ENCODE results near the gene ABCG4. TPM values are rescaled to one million over a fixed set of nuclear protein-coding genes. Genes with fewer than 3 reads are reported as not detected.

The ABCG4 gene
- total and polyA plus RNA-seq, 2 experiments from 2014 or later, result 0.58 to 1.0 TPM

- TF ChIP-seq, protein P1, sequence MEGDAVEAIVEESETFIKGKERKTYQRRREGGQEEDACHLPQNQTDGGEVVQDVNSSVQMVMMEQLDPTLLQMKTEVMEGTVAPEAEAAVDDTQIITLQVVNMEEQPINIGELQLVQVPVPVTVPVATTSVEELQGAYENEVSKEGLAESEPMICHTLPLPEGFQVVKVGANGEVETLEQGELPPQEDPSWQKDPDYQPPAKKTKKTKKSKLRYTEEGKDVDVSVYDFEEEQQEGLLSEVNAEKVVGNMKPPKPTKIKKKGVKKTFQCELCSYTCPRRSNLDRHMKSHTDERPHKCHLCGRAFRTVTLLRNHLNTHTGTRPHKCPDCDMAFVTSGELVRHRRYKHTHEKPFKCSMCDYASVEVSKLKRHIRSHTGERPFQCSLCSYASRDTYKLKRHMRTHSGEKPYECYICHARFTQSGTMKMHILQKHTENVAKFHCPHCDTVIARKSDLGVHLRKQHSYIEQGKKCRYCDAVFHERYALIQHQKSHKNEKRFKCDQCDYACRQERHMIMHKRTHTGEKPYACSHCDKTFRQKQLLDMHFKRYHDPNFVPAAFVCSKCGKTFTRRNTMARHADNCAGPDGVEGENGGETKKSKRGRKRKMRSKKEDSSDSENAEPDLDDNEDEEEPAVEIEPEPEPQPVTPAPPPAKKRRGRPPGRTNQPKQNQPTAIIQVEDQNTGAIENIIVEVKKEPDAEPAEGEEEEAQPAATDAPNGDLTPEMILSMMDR (conservative IDR thresholded peaks at IDR 0.05; ENCODE audit: low read depth in 2 of 2), result no peak
- TF ChIP-seq EZH2phosphoT487 (IDR thresholded peaks at IDR 0.05; ENCODE audit: unreplicated experiment) (no peak), JUNB (IDR thresholded peaks at IDR 0.05; ENCODE audit: unreplicated experiment) (no peak), ZNF331 (CRISPR knock-in tag; IDR thresholded peaks at IDR 0.05; ENCODE audit: low read depth) (no peak), REST (IDR thresholded peaks at IDR 0.05; ENCODE audit: unreplicated experiment) (no peak)
These were observed 32.3 kb upstream of the ABCG4 start (continued) for GRCh38 chr11:119116601-119117000.

GRCh38 chr11:119117004-119117706, 31.7 kb upstream of the ABCG4 start:
- H3K27ac ChIP-seq (ENCODE audit: low read depth), result no peak overlapping the region
- H3K4me2 ChIP-seq, result no peak overlapping the region
- H3K9me2 ChIP-seq (ENCODE audit: insufficient read depth), result no peaks in the 10 kb centered on the region
- no peak overlapping the region for H3K4me3 ChIP-seq
- H3K4me3 Mint-ChIP-seq, result no peak overlapping the region
- peaks cover 4% of the 10 kb centered on the region; the same call in 1 of the 2 replicates for H4K20me1 ChIP-seq (replicated peaks; ENCODE audit: insufficient read depth)
- H3K36me3 ChIP-seq (ENCODE audit: insufficient read depth), result no peaks in the 10 kb centered on the region
- DNase-seq (ENCODE audit: low spot score) (no peak), ATAC-seq (no peak)
- no peak overlapping the region for H3K27ac Mint-ChIP-seq
- no peaks in the 10 kb centered on the region for H3K9me3 Mint-ChIP-seq
- H3K4me1 Mint-ChIP-seq, result peaks cover 13% of the 10 kb centered on the region
- no peaks in the 10 kb centered on the region for H3K27me3 ChIP-seq (ENCODE audit: insufficient read depth)
- peaks cover 16% of the 10 kb centered on the region for H3K27me3 Mint-ChIP-seq (ENCODE audit: insufficient read depth, low read depth, poor library complexity)
- H3K36me3 Mint-ChIP-seq (ENCODE audit: low read depth), result no peaks in the 10 kb centered on the region; the same call in 2 of the 3 replicates
- 0 out of 2 replicates have a peak, but pooled peaks cover 3% of the 10 kb centered on the region for H3F3A ChIP-seq (replicated peaks; ENCODE audit: low read depth)
- peaks cover 14% of the 10 kb centered on the region for H3K4me1 ChIP-seq (ENCODE audit: insufficient read depth)
- H3K79me2 ChIP-seq (replicated peaks; ENCODE audit: insufficient read depth), result peaks cover 6% of the 10 kb centered on the region
- no peak overlapping the region for H2AFZ ChIP-seq
- TF ChIP-seq, protein P1 (conservative IDR thresholded peaks at IDR 0.05; ENCODE audit: low read depth in 2 of 2), result no peak
- TF ChIP-seq, protein P2, sequence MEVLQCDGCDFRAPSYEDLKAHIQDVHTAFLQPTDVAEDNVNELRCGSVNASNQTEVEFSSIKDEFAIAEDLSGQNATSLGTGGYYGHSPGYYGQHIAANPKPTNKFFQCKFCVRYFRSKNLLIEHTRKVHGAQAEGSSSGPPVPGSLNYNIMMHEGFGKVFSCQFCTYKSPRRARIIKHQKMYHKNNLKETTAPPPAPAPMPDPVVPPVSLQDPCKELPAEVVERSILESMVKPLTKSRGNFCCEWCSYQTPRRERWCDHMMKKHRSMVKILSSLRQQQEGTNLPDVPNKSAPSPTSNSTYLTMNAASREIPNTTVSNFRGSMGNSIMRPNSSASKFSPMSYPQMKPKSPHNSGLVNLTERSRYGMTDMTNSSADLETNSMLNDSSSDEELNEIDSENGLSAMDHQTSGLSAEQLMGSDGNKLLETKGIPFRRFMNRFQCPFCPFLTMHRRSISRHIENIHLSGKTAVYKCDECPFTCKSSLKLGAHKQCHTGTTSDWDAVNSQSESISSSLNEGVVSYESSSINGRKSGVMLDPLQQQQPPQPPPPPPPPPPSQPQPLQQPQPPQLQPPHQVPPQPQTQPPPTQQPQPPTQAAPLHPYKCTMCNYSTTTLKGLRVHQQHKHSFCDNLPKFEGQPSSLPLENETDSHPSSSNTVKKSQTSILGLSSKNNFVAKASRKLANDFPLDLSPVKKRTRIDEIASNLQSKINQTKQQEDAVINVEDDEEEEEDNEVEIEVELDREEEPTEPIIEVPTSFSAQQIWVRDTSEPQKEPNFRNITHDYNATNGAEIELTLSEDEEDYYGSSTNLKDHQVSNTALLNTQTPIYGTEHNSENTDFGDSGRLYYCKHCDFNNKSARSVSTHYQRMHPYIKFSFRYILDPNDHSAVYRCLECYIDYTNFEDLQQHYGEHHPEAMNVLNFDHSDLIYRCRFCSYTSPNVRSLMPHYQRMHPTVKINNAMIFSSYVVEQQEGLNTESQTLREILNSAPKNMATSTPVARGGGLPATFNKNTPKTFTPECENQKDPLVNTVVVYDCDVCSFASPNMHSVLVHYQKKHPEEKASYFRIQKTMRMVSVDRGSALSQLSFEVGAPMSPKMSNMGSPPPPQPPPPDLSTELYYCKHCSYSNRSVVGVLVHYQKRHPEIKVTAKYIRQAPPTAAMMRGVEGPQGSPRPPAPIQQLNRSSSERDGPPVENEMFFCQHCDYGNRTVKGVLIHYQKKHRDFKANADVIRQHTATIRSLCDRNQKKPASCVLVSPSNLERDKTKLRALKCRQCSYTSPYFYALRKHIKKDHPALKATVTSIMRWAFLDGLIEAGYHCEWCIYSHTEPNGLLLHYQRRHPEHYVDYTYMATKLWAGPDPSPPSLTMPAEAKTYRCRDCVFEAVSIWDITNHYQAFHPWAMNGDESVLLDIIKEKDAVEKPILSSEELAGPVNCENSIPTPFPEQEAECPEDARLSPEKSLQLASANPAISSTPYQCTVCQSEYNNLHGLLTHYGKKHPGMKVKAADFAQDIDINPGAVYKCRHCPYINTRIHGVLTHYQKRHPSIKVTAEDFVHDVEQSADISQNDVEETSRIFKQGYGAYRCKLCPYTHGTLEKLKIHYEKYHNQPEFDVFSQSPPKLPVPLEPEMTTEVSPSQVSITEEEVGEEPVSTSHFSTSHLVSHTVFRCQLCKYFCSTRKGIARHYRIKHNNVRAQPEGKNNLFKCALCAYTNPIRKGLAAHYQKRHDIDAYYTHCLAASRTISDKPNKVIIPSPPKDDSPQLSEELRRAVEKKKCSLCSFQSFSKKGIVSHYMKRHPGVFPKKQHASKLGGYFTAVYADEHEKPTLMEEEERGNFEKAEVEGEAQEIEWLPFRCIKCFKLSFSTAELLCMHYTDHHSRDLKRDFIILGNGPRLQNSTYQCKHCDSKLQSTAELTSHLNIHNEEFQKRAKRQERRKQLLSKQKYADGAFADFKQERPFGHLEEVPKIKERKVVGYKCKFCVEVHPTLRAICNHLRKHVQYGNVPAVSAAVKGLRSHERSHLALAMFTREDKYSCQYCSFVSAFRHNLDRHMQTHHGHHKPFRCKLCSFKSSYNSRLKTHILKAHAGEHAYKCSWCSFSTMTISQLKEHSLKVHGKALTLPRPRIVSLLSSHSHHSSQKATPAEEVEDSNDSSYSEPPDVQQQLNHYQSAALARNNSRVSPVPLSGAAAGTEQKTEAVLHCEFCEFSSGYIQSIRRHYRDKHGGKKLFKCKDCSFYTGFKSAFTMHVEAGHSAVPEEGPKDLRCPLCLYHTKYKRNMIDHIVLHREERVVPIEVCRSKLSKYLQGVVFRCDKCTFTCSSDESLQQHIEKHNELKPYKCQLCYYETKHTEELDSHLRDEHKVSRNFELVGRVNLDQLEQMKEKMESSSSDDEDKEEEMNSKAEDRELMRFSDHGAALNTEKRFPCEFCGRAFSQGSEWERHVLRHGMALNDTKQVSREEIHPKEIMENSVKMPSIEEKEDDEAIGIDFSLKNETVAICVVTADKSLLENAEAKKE (CRISPR knock-in tag; IDR thresholded peaks at IDR 0.05), result no peak
- TF ChIP-seq STAT1 (IDR thresholded peaks at IDR 0.05; ENCODE audit: unreplicated experiment) (no peak), EZH2phosphoT487 (IDR thresholded peaks at IDR 0.05; ENCODE audit: unreplicated experiment) (no peak), EZH2 (IDR thresholded peaks at IDR 0.05; ENCODE audit: low read depth, unreplicated experiment) (no peak), CREB1 (CRISPR knock-in tag; IDR thresholded peaks at IDR 0.05; ENCODE audit: low read depth) (no peak)

All from GM23338 (cell line).